PC-9 (cell line): ENCODE data around the gene CCL22. TPM values are rescaled to one million over a fixed set of nuclear protein-coding genes. Genes with fewer than 3 reads are reported as not detected.

Experiments
- BruUV-seq: library from RNA; stranded (reverse); fragments of 400-500 nt; replicated peaks from 2 replicates; lab custom pipeline; 2021; lab: Mats Ljungman, UMichigan
- CTCF ChIA-PET: fragments of 300-600 bp; sonication (Branson Sonifier 250); formaldehyde crosslinking; loops from one replicate; lab custom pipeline; 2022; ENCODE audit warnings: antibody characterized with exemption; lab: Charles Lee
- POLR2A ChIA-PET: fragments of 300-600 bp; sonication (Branson Sonifier 250); formaldehyde crosslinking; loops from one replicate; lab custom pipeline; 2022; ENCODE audit warnings: antibody characterized with exemption; ENCODE audit not compliant: unreplicated experiment; lab: Charles Lee
- DNase-seq, 2 experiments: peaks; one replicate each; pipeline versions ENCODE4 v3.0.0 to v3.0.0-alpha.2; 2015 to 2022; ENCODE audit warnings: mixed read lengths in 1 of 2
- H2AFZ ChIP-seq: fragments of 200-600 bp; sonication (generic); 2 replicates; pipeline ENCODE4 v1.8.1; 2017; ENCODE audit warnings: antibody characterized with exemption
- H3F3A ChIP-seq: fragments of 200-600 bp; sonication (generic); 2 replicates; pipeline ENCODE4 v1.8.1; 2017; ENCODE audit warnings: antibody characterized with exemption, mild to moderate bottlenecking, low read depth; ENCODE audit not compliant: insufficient read depth
- H3K27ac ChIP-seq: fragments of 200-600 bp; sonication (generic); 2 replicates; pipeline ENCODE4 v1.6.1; 2016; ENCODE audit warnings: mixed run types
- H3K27me3 ChIP-seq: fragments of 200-600 bp; sonication (generic); 2 replicates; pipeline ENCODE4 v1.6.1; 2016; ENCODE audit warnings: low read depth, mixed run types; ENCODE audit not compliant: insufficient read depth
- H3K36me3 ChIP-seq: fragments of 200-600 bp; sonication (generic); 2 replicates; pipeline ENCODE4 v1.6.1; 2016; ENCODE audit warnings: low read depth, mixed run types
- H3K4me1 ChIP-seq: fragments of 200-600 bp; sonication (generic); replicated peaks from 2 replicates; pipeline ENCODE4 v1.6.1; 2016; ENCODE audit warnings: mixed run types; ENCODE audit not compliant: insufficient read depth
- H3K4me2 ChIP-seq: fragments of 200-600 bp; sonication (generic); 2 replicates; pipeline ENCODE4 v1.6.1; 2017; ENCODE audit warnings: mixed run types
- H3K4me3 ChIP-seq: fragments of 200-600 bp; sonication (generic); 2 replicates; pipeline ENCODE4 v1.6.1; 2016; ENCODE audit warnings: mixed run types
- H3K79me2 ChIP-seq: fragments of 200-600 bp; sonication (generic); 2 replicates; pipeline ENCODE4 v1.6.1; 2017; ENCODE audit warnings: low read depth, mixed run types
- H3K9me2 ChIP-seq: fragments of 200-600 bp; sonication (generic); 2 replicates; pipeline ENCODE4 v1.8.1; 2017; ENCODE audit warnings: mild to moderate bottlenecking; ENCODE audit not compliant: insufficient read depth
- H3K9me3 ChIP-seq: fragments of 200-600 bp; sonication (generic); 2 replicates; pipeline ENCODE4 v1.8.1; 2016; ENCODE audit warnings: low read depth; ENCODE audit not compliant: insufficient read depth
- H4K20me1 ChIP-seq: fragments of 200-600 bp; sonication (generic); 2 replicates; pipeline ENCODE4 v1.8.1; 2017; ENCODE audit not compliant: insufficient read depth
- CTCF ChIP-seq: fragments of 200-600 bp; sonication (generic); conservative IDR thresholded peaks from 2 replicates; pipeline ENCODE4 v1.6.1; 2017; ENCODE audit warnings: mixed run types, antibody characterized with exemption, mild to moderate bottlenecking, moderate library complexity
- EZH2 ChIP-seq: fragments of 200-600 bp; sonication (generic); IDR thresholded peaks from 2 replicates; pipeline ENCODE4 v1.8.0; 2017; ENCODE audit warnings: antibody characterized with exemption, low read depth
- intact Hi-C: fragments of 100-400 bp; cut with micrococcal nuclease; formaldehyde crosslinking; loops from one replicate; pipeline ENCODE4 v1.10.0; 2022; ENCODE audit not compliant: unreplicated experiment
- total RNA-seq: library from RNA; stranded (reverse); gene quantifications from 2 replicates; pipeline ENCODE4 v1.2.3, GENCODE V29; 2021

CCL22 gene
- total RNA-seq, 1 experiment from 2014 or later = 0.24 TPM

DNA sequence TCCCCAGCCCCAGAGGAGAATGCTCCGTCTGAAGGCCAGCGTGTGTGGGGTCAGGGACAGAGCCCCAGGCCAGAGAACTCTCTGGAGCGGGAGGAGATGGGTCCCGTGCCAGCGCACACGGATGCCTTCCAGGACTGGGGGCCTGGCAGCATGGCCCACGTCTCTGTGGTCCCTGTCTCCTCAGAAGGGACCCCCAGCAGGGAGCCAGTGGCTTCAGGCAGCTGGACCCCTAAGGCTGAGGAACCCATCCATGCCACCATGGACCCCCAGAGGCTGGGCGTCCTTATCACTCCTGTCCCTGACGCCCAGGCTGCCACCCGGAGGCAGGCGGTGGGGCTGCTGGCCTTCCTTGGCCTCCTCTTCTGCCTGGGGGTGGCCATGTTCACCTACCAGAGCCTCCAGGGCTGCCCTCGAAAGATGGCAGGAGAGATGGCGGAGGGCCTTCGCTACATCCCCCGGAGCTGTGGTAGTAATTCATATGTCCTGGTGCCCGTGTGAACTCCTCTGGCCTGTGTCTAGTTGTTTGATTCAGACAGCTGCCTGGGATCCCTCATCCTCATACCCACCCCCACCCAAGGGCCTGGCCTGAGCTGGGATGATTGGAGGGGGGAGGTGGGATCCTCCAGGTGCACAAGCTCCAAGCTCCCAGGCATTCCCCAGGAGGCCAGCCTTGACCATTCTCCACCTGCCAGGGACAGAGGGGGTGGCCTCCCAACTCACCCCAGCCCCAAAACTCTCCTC lies 24.1 kb downstream of the CCL22 start:
- no peak for DNase-seq
- Histone ChIP-seq H4K20me1 (no peaks in the 10 kb centered on the region), H3K27me3 (no peaks in the 10 kb centered on the region), H3K4me2 (no peak overlapping the region), H3K9me3 (no peaks in the 10 kb centered on the region), H3K27ac (no peak overlapping the region), H2AFZ (no peak overlapping the region), H3K79me2 (no peaks in the 10 kb centered on the region), H3K36me3 (no peaks in the 10 kb centered on the region), H3K4me1 (peaks cover 35% of the 10 kb centered on the region), H3K4me3 (no peak overlapping the region), H3K9me2 (no peaks in the 10 kb centered on the region), H3F3A (peaks cover 23% of the 10 kb centered on the region)
- TF ChIP-seq CTCF (no peak), EZH2 (no peak)
- ChIA-PET CTCF (no interaction called here), POLR2A (no interaction called here)
- intact Hi-C loops = no loop called here
- no TSS peak for BruUV-seq

DNA sequence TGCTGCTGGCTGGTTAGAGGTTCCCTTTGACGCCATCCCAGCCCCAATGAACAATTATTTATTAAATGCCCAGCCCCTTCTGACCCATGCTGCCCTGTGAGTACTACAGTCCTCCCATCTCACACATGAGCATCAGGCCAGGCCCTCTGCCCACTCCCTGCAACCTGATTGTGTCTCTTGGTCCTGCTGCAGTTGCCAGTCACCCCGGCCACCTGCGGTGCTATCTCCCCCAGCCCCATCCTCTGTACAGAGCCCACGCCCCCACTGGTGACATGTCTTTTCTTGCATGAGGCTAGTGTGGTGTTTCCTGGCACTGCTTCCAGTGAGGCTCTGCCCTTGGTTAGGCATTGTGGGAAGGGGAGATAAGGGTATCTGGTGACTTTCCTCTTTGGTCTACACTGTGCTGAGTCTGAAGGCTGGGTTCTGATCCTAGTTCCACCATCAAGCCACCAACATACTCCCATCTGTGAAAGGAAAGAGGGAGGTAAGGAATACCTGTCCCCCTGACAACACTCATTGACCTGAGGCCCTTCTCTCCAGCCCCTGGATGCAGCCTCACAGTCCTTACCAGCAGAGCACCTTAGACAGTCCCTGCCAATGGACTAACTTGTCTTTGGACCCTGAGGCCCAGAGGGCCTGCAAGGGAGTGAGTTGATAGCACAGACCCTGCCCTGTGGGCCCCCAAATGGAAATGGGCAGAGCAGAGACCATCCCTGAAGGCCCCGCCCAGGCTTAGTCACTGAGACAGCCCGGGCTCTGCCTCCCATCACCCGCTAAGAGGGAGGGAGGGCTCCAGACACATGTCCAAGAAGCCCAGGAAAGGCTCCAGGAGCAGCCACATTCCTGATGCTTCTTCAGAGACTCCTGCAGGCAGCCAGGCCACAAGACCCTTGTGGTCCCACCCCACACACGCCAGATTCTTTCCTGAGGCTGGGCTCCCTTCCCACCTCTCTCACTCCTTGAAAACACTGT lies 25.0 kb downstream of the CCL22 start:
- Histone ChIP-seq H3K9me2 (no peaks in the 10 kb centered on the region), H3K27ac (no peak overlapping the region), H3K27me3 (no peaks in the 10 kb centered on the region), H3K79me2 (no peaks in the 10 kb centered on the region), H3K4me1 (peaks cover 36% of the 10 kb centered on the region), H4K20me1 (no peaks in the 10 kb centered on the region), H3F3A (peaks cover 18% of the 10 kb centered on the region; the same call in 1 of the 2 replicates), H3K36me3 (no peaks in the 10 kb centered on the region), H3K9me3 (no peaks in the 10 kb centered on the region), H3K4me2 (no peak overlapping the region), H2AFZ (no peak overlapping the region), H3K4me3 (no peak overlapping the region)
- CTCF ChIA-PET = no interaction called here
- intact Hi-C loops = no loop called here
- no TSS peak for BruUV-seq
- POLR2A ChIA-PET = no interaction called here
- DNase-seq = peak in 1 of 2 experiments; percentile 52
- TF ChIP-seq EZH2 (no peak), CTCF (no peak)

GRCh38 chr16:57384248-57385070 lies 25.9 kb downstream of the CCL22 start:
- H3K4me3 ChIP-seq = no peak overlapping the region
- TF ChIP-seq CTCF = no peak
- no peak for TF ChIP-seq EZH2
- ChIA-PET CTCF (no interaction called here), POLR2A (no interaction called here)
- H3K4me2 ChIP-seq = no peak overlapping the region
- DNase-seq = no peak
- no peak overlapping the region for H3K27ac ChIP-seq
- H3K27me3 ChIP-seq = no peaks in the 10 kb centered on the region
- H3F3A ChIP-seq = peaks cover 18% of the 10 kb centered on the region; the same call in 1 of the 2 replicates
- no peaks in the 10 kb centered on the region for H4K20me1 ChIP-seq
- no peaks in the 10 kb centered on the region for H3K9me2 ChIP-seq
- intact Hi-C loops = no loop called here
- no TSS peak for BruUV-seq
- H3K79me2 ChIP-seq = no peaks in the 10 kb centered on the region
- peaks cover 36% of the 10 kb centered on the region for H3K4me1 ChIP-seq
- no peaks in the 10 kb centered on the region for H3K36me3 ChIP-seq
- no peaks in the 10 kb centered on the region for H3K9me3 ChIP-seq
- H2AFZ ChIP-seq = no peak overlapping the region
